IMR-90 (cell line): Measurements from ENCODE around the gene ZSCAN9. TPM values are rescaled to one million over a fixed set of nuclear protein-coding genes. Genes with fewer than 3 reads are reported as not detected.

Experiments
- ATAC-seq: fragments of 200-7000 bp; cut with Tn5 transposase; 2 replicates; pipeline ENCODE4 v1.9.1; 2020; ENCODE audit warnings: low read depth, mild to moderate bottlenecking, moderate library complexity
- Bru-seq: library from RNA; stranded (reverse); fragments of 400-500 nt; gene quantifications from one replicate; lab custom pipeline; 2021; lab: Mats Ljungman, UMichigan
- BruChase-seq, 2 experiments: library from RNA; stranded (reverse); fragments of 400-500 nt; gene quantifications; one replicate each; lab custom pipeline; 2021; lab: Mats Ljungman, UMichigan
- BruUV-seq: library from RNA; stranded (reverse); fragments of 400-500 nt; replicated peaks from 2 replicates; lab custom pipeline; 2021; lab: Mats Ljungman, UMichigan
- CTCF ChIA-PET: fragments of 300-600 bp; formaldehyde crosslinking; extraction: SDS; loops from one replicate; lab custom pipeline; 2021; ENCODE audit warnings: antibody characterized with exemption; lab: Yijun Ruan, JAX
- POLR2A ChIA-PET: fragments of 300-600 bp; sonication (Branson Sonifier 250); formaldehyde crosslinking; loops from one replicate; lab custom pipeline; 2022; ENCODE audit warnings: antibody characterized with exemption; ENCODE audit not compliant: unreplicated experiment; lab: Charles Lee
- DNase-seq: peaks from one replicate; pipeline ENCODE4 v3.0.0; 2013
- H2AFZ ChIP-seq: replicated peaks from 2 replicates; pipeline ENCODE3; 2013; ENCODE audit warnings: low read length, mild to moderate bottlenecking; ENCODE audit not compliant: poor library complexity
- H2AK5ac ChIP-seq: 2 replicates; pipeline ENCODE4 v1.6.1; 2013; ENCODE audit warnings: low read depth, low read length, inconsistent platforms
- H2AK9ac ChIP-seq: replicated peaks from 2 replicates; pipeline ENCODE3; 2013; ENCODE audit warnings: mild to moderate bottlenecking, low read depth, low read length, moderate library complexity; ENCODE audit not compliant: poor library complexity
- H2BK120ac ChIP-seq: 2 replicates; pipeline ENCODE4 v1.6.1; 2013; ENCODE audit warnings: low read depth, low read length, inconsistent platforms
- H2BK15ac ChIP-seq: 3 replicates; pipeline ENCODE4 v1.6.1; 2013; ENCODE audit warnings: low read depth, low read length, inconsistent platforms
- H2BK20ac ChIP-seq: 2 replicates; pipeline ENCODE4 v1.6.1; 2013; ENCODE audit warnings: low read depth, mild to moderate bottlenecking, inconsistent platforms, low read length, moderate library complexity
- H2BK5ac ChIP-seq: 2 replicates; pipeline ENCODE4 v1.6.1; 2013; ENCODE audit warnings: mild to moderate bottlenecking, low read depth, low read length, inconsistent platforms; ENCODE audit not compliant: poor library complexity, severe bottlenecking
- H3K14ac ChIP-seq: replicated peaks from 2 replicates; pipeline ENCODE4 v1.6.1; 2013; ENCODE audit warnings: low read depth, low read length, inconsistent platforms
- H3K18ac ChIP-seq: 2 replicates; pipeline ENCODE4 v1.6.1; 2013; ENCODE audit warnings: low read depth, low read length, control low read depth
- H3K23ac ChIP-seq: 2 replicates; pipeline ENCODE4 v1.6.1; 2013; ENCODE audit warnings: low read depth, low read length, inconsistent platforms
- H3K27ac ChIP-seq: 2 replicates; pipeline ENCODE4 v1.5.1; 2013; ENCODE audit warnings: mild to moderate bottlenecking, control low read depth, low read length; ENCODE audit not compliant: insufficient read depth
- H3K27me3 ChIP-seq: 2 replicates; pipeline ENCODE4 v1.6.1; 2013; ENCODE audit warnings: low read length; ENCODE audit not compliant: control insufficient read depth, insufficient read depth
- H3K36me3 ChIP-seq: 2 replicates; pipeline ENCODE4 v1.6.1; 2013; ENCODE audit warnings: low read length, mixed read lengths; ENCODE audit not compliant: control insufficient read depth, insufficient read depth
- H3K4ac ChIP-seq: 2 replicates; pipeline ENCODE4 v1.6.1; 2013; ENCODE audit warnings: low read depth, low read length, inconsistent platforms
- H3K4me1 ChIP-seq: 2 replicates; pipeline ENCODE4 v1.6.1; 2013; ENCODE audit warnings: low read length, mixed read lengths; ENCODE audit not compliant: control insufficient read depth, insufficient read depth
- H3K4me2 ChIP-seq: 2 replicates; pipeline ENCODE4 v1.6.1; 2013; ENCODE audit warnings: low read depth, mild to moderate bottlenecking, control low read depth, low read length, moderate library complexity
- H3K4me3 ChIP-seq: 2 replicates; pipeline ENCODE4 v1.5.1; 2013; ENCODE audit warnings: low read depth, mild to moderate bottlenecking, control low read depth, low read length, moderate library complexity; ENCODE audit not compliant: insufficient read depth
- H3K56ac ChIP-seq: 2 replicates; pipeline ENCODE4 v1.6.1; 2013; ENCODE audit warnings: low read length, inconsistent platforms; ENCODE audit not compliant: insufficient read depth; ENCODE audit errors: extremely low read depth
- H3K79me1 ChIP-seq, 2 experiments: 2 replicates each; pipeline ENCODE4 v1.6.1; 2013; ENCODE audit warnings: low read length in 2 of 2, inconsistent platforms in 1 of 2, low read depth in 1 of 2
- H3K9ac ChIP-seq: 2 replicates; pipeline ENCODE4 v1.6.1; 2013; ENCODE audit warnings: low read depth, low read length, control low read depth
- H3K9me1 ChIP-seq: 2 replicates; pipeline ENCODE4 v1.6.1; 2013; ENCODE audit warnings: low read length, inconsistent platforms; ENCODE audit not compliant: insufficient read depth
- H3K9me3 ChIP-seq: 2 replicates; pipeline ENCODE4 v1.6.1; 2013; ENCODE audit warnings: low read length; ENCODE audit not compliant: control insufficient read depth, insufficient read depth
- H4K20me1 ChIP-seq: 2 replicates; pipeline ENCODE4 v1.6.1; 2013; ENCODE audit warnings: low read length, inconsistent platforms; ENCODE audit not compliant: insufficient read depth
- H4K5ac ChIP-seq: 2 replicates; pipeline ENCODE4 v1.6.1; 2013; ENCODE audit warnings: mild to moderate bottlenecking, low read depth, low read length, control low read depth
- H4K8ac ChIP-seq, 2 experiments: 2 replicates each; pipeline ENCODE4 v1.6.1; 2013; ENCODE audit warnings: low read depth in 2 of 2, low read length in 2 of 2, control low read depth in 1 of 2, inconsistent platforms in 1 of 2
- H4K91ac ChIP-seq: 2 replicates; pipeline ENCODE4 v1.6.1; 2013; ENCODE audit warnings: low read depth, low read length, inconsistent platforms; ENCODE audit not compliant: insufficient read depth
- BHLHE40 ChIP-seq: fragments of 150-350 bp; IDR thresholded peaks from 2 replicates; pipeline ENCODE4 v1.6.1; 2016; ENCODE audit warnings: mild to moderate bottlenecking, low read depth, low read length
- CEBPB ChIP-seq: IDR thresholded peaks from 2 replicates; pipeline ENCODE4 v1.6.1; 2012; ENCODE audit warnings: low read depth, low read length, improper control_type of control experiment
- CHD1 ChIP-seq: IDR thresholded peaks from 2 replicates; pipeline ENCODE4 v1.6.1; 2012; ENCODE audit warnings: low read depth, low read length, improper control_type of control experiment
- MAZ ChIP-seq: IDR thresholded peaks from 2 replicates; pipeline ENCODE4 v1.6.1; 2012; ENCODE audit warnings: low read depth, mild to moderate bottlenecking, low read length, improper control_type of control experiment, moderate library complexity, borderline replicate concordance
- MXI1 ChIP-seq: IDR thresholded peaks from 2 replicates; pipeline ENCODE4 v1.6.1; 2012; ENCODE audit warnings: low read depth, mild to moderate bottlenecking, low read length, moderate library complexity, borderline replicate concordance
- RAD21 ChIP-seq: IDR thresholded peaks from 2 replicates; pipeline ENCODE4 v1.6.1; 2012; ENCODE audit warnings: low read length, improper control_type of control experiment
- RCOR1 ChIP-seq: IDR thresholded peaks from 2 replicates; pipeline ENCODE4 v1.6.1; 2012; ENCODE audit warnings: mild to moderate bottlenecking, low read length, improper control_type of control experiment; ENCODE audit not compliant: insufficient replicate concordance
- WGBS, 2 experiments: methylation state at CpG; one replicate each; pipeline versions ENCODE4 v1.1.5 to v1.1.7; 2013; ENCODE audit warnings: missing lambda C conversion rate in 2 of 2; ENCODE audit not compliant: insufficient read length in 1 of 2; ENCODE audit errors: extremely low coverage in 2 of 2; 5-methylcytosine and 5-hydroxymethylcytosine counted together
- dilution Hi-C: fragments of 300-500 bp; cut with HindIII; formaldehyde crosslinking; loops from one replicate; pipeline ENCODE4 v1.14.3; 2018; ENCODE audit warnings: low sequenced_read_pairs; ENCODE audit not compliant: unreplicated experiment
- in situ Hi-C: fragments of 300-500 bp; cut with MboI; formaldehyde crosslinking; loops from 3 replicates; pipeline ENCODE4 v1.14.3; 2019; ENCODE audit warnings: low sequenced_read_pairs, inconsistent platforms, mixed read lengths
- intact Hi-C: fragments of 100-400 bp; cut with micrococcal nuclease; formaldehyde crosslinking; loops from 2 replicates; pipeline ENCODE4 v1.10.0; 2022
- long read RNA-seq: library from polyadenylated mRNA; unstranded; transcript quantifications from one replicate; pipeline ENCODE4 v2.0.0, GENCODE V29; 2021; ENCODE audit not compliant: unreplicated experiment
- polyA plus RNA-seq, 3 experiments: library from polyadenylated mRNA; depleted of rRNA; stranded (reverse); fragments of >200 nt; gene quantifications; 2 replicates each; pipeline ENCODE4 v1.2.3, GENCODE V29; 2012; ENCODE audit warnings: low replicate concordance in 1 of 3
- total RNA-seq: library from RNA; depleted of rRNA; stranded (reverse); fragments of >200 nt; gene quantifications from 2 replicates; pipeline ENCODE4 v1.2.3, GENCODE V29; 2012; rRNA removed

The ZSCAN9 gene
- total RNA-seq, result 16.9 and 17.7 TPM in 2 replicates
- polyA plus RNA-seq (2012; rRNA removed), result 11.5 and 13.7 TPM in 2 replicates
- 3.5 and 5.9 TPM in 2 replicates for polyA plus RNA-seq (2012; cell fraction: cytosol; rRNA removed)
- 6.1 and 28.1 TPM in 2 replicates for polyA plus RNA-seq (2012; cell fraction: nucleus; rRNA removed; ENCODE audit: low replicate concordance)
- percentile 80 among the genes with signal in this experiment for Bru-seq, nascent RNA
- percentile 81 among the genes with signal in this experiment for BruChase-seq, experiment 1, labeled RNA remaining after a 6-hour chase
- BruChase-seq, experiment 2, labeled RNA remaining after a 2-hour chase, result percentile 84 among the genes with signal in this experiment
- long read RNA-seq, partial matches to known transcripts, result 2 of 9 reads
- long read RNA-seq, other reads (novel, unspliced or antisense), result 3 of 9 reads

DNA sequence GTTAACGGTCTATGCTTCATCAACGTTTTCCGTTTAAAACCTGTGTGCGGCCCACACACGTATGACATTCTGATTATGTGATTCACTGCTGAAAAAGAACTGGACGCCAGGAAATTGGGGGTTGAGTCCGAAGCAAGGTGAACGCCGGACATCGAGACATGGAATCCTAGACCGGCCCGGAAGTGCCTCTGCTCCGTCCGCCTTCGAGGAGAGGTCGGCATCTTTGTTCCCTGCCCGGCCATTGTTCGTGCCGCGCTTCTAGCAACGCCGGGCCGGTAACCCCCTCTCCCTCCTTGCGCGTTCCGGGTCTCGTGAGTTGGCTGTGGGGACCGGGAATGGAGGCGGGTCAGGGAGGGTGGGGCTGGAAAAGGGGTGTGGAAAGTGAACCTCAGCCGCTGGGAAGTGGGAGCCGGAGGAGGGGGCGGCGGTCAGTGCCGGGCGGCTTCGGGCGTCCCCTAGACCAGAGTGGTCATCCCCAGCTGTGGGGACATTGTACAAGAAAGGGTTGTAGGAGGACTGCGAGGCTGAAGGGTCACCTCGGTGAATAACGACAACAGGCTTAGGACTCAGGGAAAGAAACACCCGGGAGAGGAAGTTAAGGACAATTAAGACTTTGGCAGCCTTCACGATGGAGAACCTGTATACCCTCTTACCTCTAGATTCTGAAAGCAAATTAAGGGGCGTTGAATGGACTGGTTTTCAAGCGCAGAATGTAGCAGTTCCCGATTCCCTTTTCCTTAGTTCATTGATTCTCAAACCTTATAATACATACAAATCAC lies at the start of gene ZSCAN9:
Gene ZSCAN9 (plus strand): TSS at position 220 of the 779 bp plus-strand sequence. CDS start 1,810 bp downstream, outside the sequence.
- peak within 1 kb of the TSS; percentile 62 for H2BK5ac ChIP-seq
- peak within 1 kb of the TSS; percentile 92 for H3K23ac ChIP-seq
- no peaks in the 10 kb centered on the region for H3K9me3 ChIP-seq
- peak within 1 kb of the TSS; percentile 42; the same call in 1 of the 2 replicates for H3K18ac ChIP-seq
- H2AFZ ChIP-seq, result peak within 1 kb of the TSS; percentile 86
- BruUV-seq, result TSS peak; percentile 32
- H3K36me3 ChIP-seq, result peaks cover 16% of the 10 kb centered on the region
- peak within 1 kb of the TSS; percentile 80 for H2BK120ac ChIP-seq
- DNase-seq (peak; percentile 89), ATAC-seq (peak; percentile 93)
- peak within 1 kb of the TSS; percentile 85 for H4K5ac ChIP-seq
- H4K20me1 ChIP-seq, result no peaks in the 10 kb centered on the region
- H3K4ac ChIP-seq, result peak within 1 kb of the TSS; percentile 93
- peak; percentile 37 for TF ChIP-seq RCOR1
- TF ChIP-seq CHD1, result no peak
- TF ChIP-seq MXI1, result peak; percentile 26; the same call in 1 of the 2 replicates
- TF ChIP-seq MAZ, result peak; percentile 53; the same call in 1 of the 2 replicates
- TF ChIP-seq RAD21, result 0 out of 2 replicates have a peak, but pooled peaks have one; percentile 10
- peak; percentile 93 for TF ChIP-seq BHLHE40
- TF ChIP-seq CEBPB, result no peak
- H2AK5ac ChIP-seq, result peak within 1 kb of the TSS; percentile 70
- in situ Hi-C loops, result no loop called here
- peak within 1 kb of the TSS; percentile 95 for H3K4me2 ChIP-seq
- peak within 1 kb of the TSS; percentile 97 for H2AK9ac ChIP-seq
- WGBS, 2 experiments, result 0% methylated on average over 14 of the region's 45 CpGs; no CpG with 5 or more reads in 1 of the 2 experiments
- no peaks in the 10 kb centered on the region; the same call in 1 of the 2 replicates for H3K9me1 ChIP-seq
- dilution Hi-C loops, result no loop called here
- H2BK20ac ChIP-seq, result peak within 1 kb of the TSS; percentile 49
- no peaks in the 10 kb centered on the region for H3K27me3 ChIP-seq
- intact Hi-C loops, result loop anchor here (1.0 to 5.0 kb wide), 4 partner anchors 27 to 1407 kb away; partner anchors contain the start of genes GABBR1, ZKSCAN4 and ZKSCAN8
- peak within 1 kb of the TSS; percentile 92 for H3K56ac ChIP-seq
- H3K14ac ChIP-seq, result peak within 1 kb of the TSS; percentile 96
- POLR2A ChIA-PET, result no interaction called here
- CTCF ChIA-PET, result no interaction called here
- H2BK15ac ChIP-seq, result peak within 1 kb of the TSS; percentile 67; the same call in 2 of the 3 replicates
- H3K4me1 ChIP-seq, result no peaks in the 10 kb centered on the region
- H4K91ac ChIP-seq, result peak within 1 kb of the TSS; percentile 84
- H3K4me3 ChIP-seq, result peak within 1 kb of the TSS; percentile 82
- H3K79me1 ChIP-seq, result peaks cover 19 to 35% of the 10 kb centered on the region in 2 experiments
- peak within 1 kb of the TSS; percentile 61 for H3K27ac ChIP-seq
- H4K8ac ChIP-seq, result peak within 1 kb of the TSS; percentile 95 to 97
- peak within 1 kb of the TSS; percentile 82 for H3K9ac ChIP-seq
